Omental fat pad (tissue), 4 donors: Measurements from ENCODE around the gene SMPD3. TPM values are rescaled to one million over a fixed set of nuclear protein-coding genes. Genes with fewer than 3 reads are reported as not detected.

Experiments used
- ATAC-seq: fragments of 150-250 bp; one replicate; pipeline ENCODE4 v1.9.1; 2016; ENCODE audit warnings: mild to moderate bottlenecking, moderate library complexity; ENCODE audit not compliant: low FRiP score
- DNase-seq: peaks from one replicate; pipeline ENCODE4 v3.0.0-alpha.2; 2019; ENCODE audit warnings: low spot score
- CTCF ChIP-seq, 3 donors: fragments of 450-650 bp; IDR thresholded peaks; one replicate each; pipeline ENCODE4 v1.5.1; 2016 to 2017; ENCODE audit warnings: antibody characterized with exemption in 3 of 3, mild to moderate bottlenecking in 3 of 3, moderate library complexity in 2 of 3
- total RNA-seq, 4 donors: library from RNA; depleted of rRNA; stranded (reverse); fragments of >200 nt; gene quantifications; one replicate each; pipeline ENCODE4 v1.1.0, GENCODE V29; 2016

The SMPD3 gene
- total RNA-seq, 4 donors from 2014 or later = 0.63 to 44.8 (median 8.1) TPM

- DNase-seq (no peak), ATAC-seq (no peak)
- TF ChIP-seq CTCF (IDR thresholded peaks at IDR 0.05) = no peak
Observed at GRCh38 chr16:68408428-68408827, 39.9 kb downstream of the SMPD3 start.

GRCh38 chr16:68406458-68407152 lies 41.7 kb downstream of the SMPD3 start:
- no peak for DNase-seq
- TF ChIP-seq CTCF (IDR thresholded peaks at IDR 0.05) = no peak
- ATAC-seq = no peak

- TF ChIP-seq CTCF (IDR thresholded peaks at IDR 0.05) = no peak
- ATAC-seq = no peak
- no peak for DNase-seq
Observed at GRCh38 chr16:68404736-68405345, 43.5 kb downstream of the SMPD3 start.

- TF ChIP-seq CTCF (IDR thresholded peaks at IDR 0.05) = no peak
- no peak for DNase-seq
- no peak for ATAC-seq
Observed at GRCh38 chr16:68403704-68404103, 44.6 kb downstream of the SMPD3 start.

GRCh38 chr16:68403177-68403576 lies 45.1 kb downstream of the SMPD3 start:
- no peak for TF ChIP-seq CTCF (IDR thresholded peaks at IDR 0.05)
- DNase-seq (no peak), ATAC-seq (no peak)

GRCh38 chr16:68402748-68403040 lies 45.6 kb downstream of the SMPD3 start:
- ATAC-seq = no peak
- no peak for DNase-seq
- no peak for TF ChIP-seq CTCF (IDR thresholded peaks at IDR 0.05)
